ENCODE measurements around the gene ALPL. TPM values are rescaled to one million over a fixed set of nuclear protein-coding genes. Genes with fewer than 3 reads are reported as not detected.

Gene ALPL
- total RNA-seq, 1 experiment from 2014 or later, result 4.8 TPM

DNA sequence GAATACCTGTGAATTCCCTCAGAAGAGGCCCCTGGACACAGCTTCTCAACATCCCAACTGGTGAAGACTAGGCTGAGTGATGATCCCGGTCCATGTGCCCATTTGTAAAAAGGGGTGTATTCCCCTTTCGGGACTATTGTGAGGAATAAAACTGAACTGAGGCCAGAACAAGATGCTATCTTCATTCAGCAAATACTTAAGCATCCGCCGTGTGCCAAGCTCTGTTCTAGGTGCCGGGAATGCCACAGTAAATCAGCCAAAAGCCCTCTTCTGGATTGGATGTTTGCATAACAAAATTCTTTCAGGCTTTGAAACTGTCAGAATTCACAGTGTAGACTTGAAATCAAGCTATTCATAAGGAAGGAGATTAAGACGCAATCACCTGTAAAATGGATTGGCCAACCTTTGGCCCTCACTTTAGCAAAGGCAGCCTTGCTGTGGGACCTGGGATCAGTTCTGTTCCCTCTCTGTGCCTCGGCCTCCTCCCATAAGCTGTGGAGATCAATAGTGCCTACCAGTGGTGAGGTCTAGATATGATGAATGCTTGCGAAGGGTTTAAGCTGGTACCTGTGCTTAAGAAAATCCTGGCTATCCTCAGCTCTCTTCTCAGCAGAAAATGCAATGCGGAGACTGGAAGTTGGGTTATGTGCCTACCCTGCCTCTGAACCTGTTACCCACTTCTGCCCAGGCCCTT, 1.8 kb downstream of the ALPL start:
- intact Hi-C loops (cut with micrococcal nuclease; ENCODE audit: unreplicated experiment), result loop anchor here (5.0 to 10.0 kb wide), 2 partner anchors 146 to 276 kb away; no protein-coding TSS in a partner anchor
- Histone ChIP-seq H3K27ac (ENCODE audit: low read depth, low read length, poor library complexity, severe bottlenecking) (no peak overlapping the region), H3K27me3 (replicated peaks; ENCODE audit: insufficient read depth, low read depth, low read length, poor library complexity) (no peaks in the 10 kb centered on the region), H3K9me3 (ENCODE audit: low read depth, low read length, poor library complexity, severe bottlenecking) (no peaks in the 10 kb centered on the region), H3K36me3 (ENCODE audit: insufficient read depth, low read length, poor library complexity, severe bottlenecking) (no peaks in the 10 kb centered on the region), H3K4me3 (ENCODE audit: low read depth, low read length, poor library complexity, severe bottlenecking) (no peak overlapping the region), H3K4me1 (ENCODE audit: insufficient read depth, low read length, poor library complexity, severe bottlenecking) (peaks cover 8% of the 10 kb centered on the region)
- TF ChIP-seq, protein P1, sequence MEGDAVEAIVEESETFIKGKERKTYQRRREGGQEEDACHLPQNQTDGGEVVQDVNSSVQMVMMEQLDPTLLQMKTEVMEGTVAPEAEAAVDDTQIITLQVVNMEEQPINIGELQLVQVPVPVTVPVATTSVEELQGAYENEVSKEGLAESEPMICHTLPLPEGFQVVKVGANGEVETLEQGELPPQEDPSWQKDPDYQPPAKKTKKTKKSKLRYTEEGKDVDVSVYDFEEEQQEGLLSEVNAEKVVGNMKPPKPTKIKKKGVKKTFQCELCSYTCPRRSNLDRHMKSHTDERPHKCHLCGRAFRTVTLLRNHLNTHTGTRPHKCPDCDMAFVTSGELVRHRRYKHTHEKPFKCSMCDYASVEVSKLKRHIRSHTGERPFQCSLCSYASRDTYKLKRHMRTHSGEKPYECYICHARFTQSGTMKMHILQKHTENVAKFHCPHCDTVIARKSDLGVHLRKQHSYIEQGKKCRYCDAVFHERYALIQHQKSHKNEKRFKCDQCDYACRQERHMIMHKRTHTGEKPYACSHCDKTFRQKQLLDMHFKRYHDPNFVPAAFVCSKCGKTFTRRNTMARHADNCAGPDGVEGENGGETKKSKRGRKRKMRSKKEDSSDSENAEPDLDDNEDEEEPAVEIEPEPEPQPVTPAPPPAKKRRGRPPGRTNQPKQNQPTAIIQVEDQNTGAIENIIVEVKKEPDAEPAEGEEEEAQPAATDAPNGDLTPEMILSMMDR (conservative IDR thresholded peaks at IDR 0.05; ENCODE audit: low read depth, low read length), result peak; percentile 34; the same call in 1 of the 2 replicates
- no peak for TF ChIP-seq EZH2 (IDR thresholded peaks at IDR 0.05; ENCODE audit: borderline replicate concordance, low read depth, low read length, poor library complexity, severe bottlenecking)
- no TSS peak for BruUV-seq (replicated peaks)
- POLR2A ChIA-PET (ENCODE audit: low non-redundant PET), result no interaction called here
- no peak for DNase-seq (ENCODE audit: low spot score)
- CTCF ChIA-PET, result interaction anchor here (0.5 to 0.6 kb wide), 2 partner anchors 137 to 814 kb away, joined by 4 to 6 read pairs; no protein-coding TSS in a partner anchor

DNA sequence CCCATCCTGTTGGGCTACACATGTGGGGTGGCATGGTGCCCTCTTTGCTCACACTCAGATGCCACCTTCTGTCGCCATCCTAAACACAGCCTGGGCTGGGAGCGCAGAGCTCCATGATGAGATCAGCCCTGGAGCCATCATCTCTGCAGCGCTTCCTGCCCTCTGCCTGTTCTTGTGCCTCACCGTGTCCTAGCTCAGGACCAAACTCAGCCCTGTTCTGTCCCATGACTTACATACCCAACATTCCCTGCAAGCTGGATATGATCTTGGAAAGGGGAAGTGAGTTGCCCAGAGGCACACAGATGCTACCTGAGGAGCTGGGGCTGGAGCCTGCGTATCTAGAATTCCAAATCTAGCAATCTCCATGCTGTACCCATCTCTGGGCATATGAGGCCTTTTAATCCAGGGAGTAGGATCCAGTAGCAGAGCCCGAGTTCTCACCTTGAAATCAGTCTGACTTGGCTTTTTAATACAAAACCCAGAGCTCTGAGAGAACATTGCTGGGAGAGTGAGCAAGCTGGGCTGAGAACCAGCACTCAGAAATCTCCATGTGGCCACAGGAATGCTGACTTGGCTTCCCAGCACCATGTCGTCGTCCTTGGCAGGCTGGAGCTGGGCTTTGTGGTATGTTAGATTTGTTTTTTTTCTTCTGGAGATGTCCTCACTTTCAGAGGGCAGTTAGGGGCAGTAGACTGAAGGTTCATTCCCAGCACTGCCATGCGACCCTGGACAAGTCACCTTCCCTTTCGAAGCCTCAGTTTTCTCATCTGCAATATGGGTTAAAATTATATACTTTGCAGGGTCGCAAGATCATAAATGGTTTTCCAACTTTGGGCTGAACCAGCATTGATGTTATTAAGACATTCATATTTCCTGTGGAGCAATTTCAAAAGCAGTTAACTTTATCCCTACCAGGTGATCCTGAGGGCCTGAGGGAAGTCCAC, 2.6 kb downstream of the ALPL start:
- POLR2A ChIA-PET (ENCODE audit: low non-redundant PET), result no interaction called here
- Histone ChIP-seq H3K27me3 (replicated peaks; ENCODE audit: insufficient read depth, low read depth, low read length, poor library complexity) (no peaks in the 10 kb centered on the region), H3K9me3 (ENCODE audit: low read depth, low read length, poor library complexity, severe bottlenecking) (no peaks in the 10 kb centered on the region), H3K36me3 (ENCODE audit: insufficient read depth, low read length, poor library complexity, severe bottlenecking) (no peaks in the 10 kb centered on the region), H3K4me3 (ENCODE audit: low read depth, low read length, poor library complexity, severe bottlenecking) (no peak overlapping the region), H3K27ac (ENCODE audit: low read depth, low read length, poor library complexity, severe bottlenecking) (no peak overlapping the region), H3K4me1 (ENCODE audit: insufficient read depth, low read length, poor library complexity, severe bottlenecking) (peaks cover 8% of the 10 kb centered on the region)
- TF ChIP-seq, protein P1 (conservative IDR thresholded peaks at IDR 0.05; ENCODE audit: low read depth, low read length), result 0 out of 2 replicates have a peak, but pooled peaks have one; percentile 2
- no peak for TF ChIP-seq EZH2 (IDR thresholded peaks at IDR 0.05; ENCODE audit: borderline replicate concordance, low read depth, low read length, poor library complexity, severe bottlenecking)
- CTCF ChIA-PET, result interaction anchor here (0.6 kb wide), 2 partner anchors 138 to 258 kb away, joined by 3 to 4 read pairs; no protein-coding TSS in a partner anchor
- DNase-seq (ENCODE audit: low spot score), result no peak
- intact Hi-C loops (cut with micrococcal nuclease; ENCODE audit: unreplicated experiment), result loop anchor here (5.0 to 10.0 kb wide), 2 partner anchors 145 to 277 kb away; no protein-coding TSS in a partner anchor
- no TSS peak for BruUV-seq (replicated peaks)

DNA sequence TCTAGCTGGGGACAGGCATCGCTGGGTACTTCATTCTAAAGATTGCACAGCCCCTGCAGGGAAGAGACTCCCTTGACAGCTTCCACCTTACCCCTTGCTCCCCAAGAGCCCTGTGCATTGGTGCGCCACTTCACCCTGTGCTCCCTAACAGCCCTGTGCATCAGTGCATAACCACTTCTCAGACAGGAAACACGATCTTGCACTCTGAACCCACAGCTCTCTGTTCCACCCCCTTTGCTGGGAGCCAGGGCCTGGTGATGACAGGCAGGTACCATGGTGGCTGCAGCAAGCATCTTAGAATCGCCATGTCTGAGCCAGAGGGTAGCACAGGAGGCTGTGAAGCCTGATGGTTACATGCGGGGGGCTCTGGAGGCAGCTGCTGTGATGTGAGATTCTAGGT, 5.0 kb downstream of the ALPL start:
- Histone ChIP-seq H3K36me3 (ENCODE audit: insufficient read depth, low read length, poor library complexity, severe bottlenecking) (no peaks in the 10 kb centered on the region), H3K27ac (ENCODE audit: low read depth, low read length, poor library complexity, severe bottlenecking) (no peak overlapping the region), H3K4me1 (ENCODE audit: insufficient read depth, low read length, poor library complexity, severe bottlenecking) (peaks cover 8% of the 10 kb centered on the region), H3K27me3 (replicated peaks; ENCODE audit: insufficient read depth, low read depth, low read length, poor library complexity) (no peaks in the 10 kb centered on the region), H3K9me3 (ENCODE audit: low read depth, low read length, poor library complexity, severe bottlenecking) (no peaks in the 10 kb centered on the region), H3K4me3 (ENCODE audit: low read depth, low read length, poor library complexity, severe bottlenecking) (no peak overlapping the region)
- POLR2A ChIA-PET (ENCODE audit: low non-redundant PET), result no interaction called here
- intact Hi-C loops (cut with micrococcal nuclease; ENCODE audit: unreplicated experiment), result loop anchor here (5.0 to 10.0 kb wide), 2 partner anchors 143 to 279 kb away; no protein-coding TSS in a partner anchor
- no peak for TF ChIP-seq EZH2 (IDR thresholded peaks at IDR 0.05; ENCODE audit: borderline replicate concordance, low read depth, low read length, poor library complexity, severe bottlenecking)
- TF ChIP-seq, protein P1 (conservative IDR thresholded peaks at IDR 0.05; ENCODE audit: low read depth, low read length), result no peak
- CTCF ChIA-PET, result no interaction called here
- no TSS peak for BruUV-seq (replicated peaks)
- no peak for DNase-seq (ENCODE audit: low spot score)
